ENCODE data around the gene OR5K1.

OR5K1 gene

DNA sequence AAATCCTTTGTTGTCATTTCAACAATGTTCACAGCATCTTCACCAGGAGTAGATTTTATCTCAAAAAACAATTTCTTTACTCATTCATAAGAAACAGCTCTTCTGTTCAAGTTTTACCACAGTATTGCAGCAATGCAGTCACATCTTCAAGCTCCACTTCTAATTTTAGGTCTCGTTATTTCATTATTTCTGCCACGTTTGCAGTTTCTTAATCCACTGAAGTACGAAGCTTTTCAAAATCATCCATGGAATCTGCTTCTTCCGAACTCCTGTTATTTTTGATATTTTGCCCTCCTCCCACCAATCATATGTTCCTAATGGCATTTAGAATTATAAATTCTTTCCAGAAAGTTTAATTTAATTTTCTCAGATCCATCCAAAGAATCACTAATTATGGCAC, 12.6 kb upstream of the OR5K1 start:
- no peak overlapping the region for H3K4me3 ChIP-seq (ENCODE audit: low read depth, low read length)
- TF ChIP-seq, protein P1, sequence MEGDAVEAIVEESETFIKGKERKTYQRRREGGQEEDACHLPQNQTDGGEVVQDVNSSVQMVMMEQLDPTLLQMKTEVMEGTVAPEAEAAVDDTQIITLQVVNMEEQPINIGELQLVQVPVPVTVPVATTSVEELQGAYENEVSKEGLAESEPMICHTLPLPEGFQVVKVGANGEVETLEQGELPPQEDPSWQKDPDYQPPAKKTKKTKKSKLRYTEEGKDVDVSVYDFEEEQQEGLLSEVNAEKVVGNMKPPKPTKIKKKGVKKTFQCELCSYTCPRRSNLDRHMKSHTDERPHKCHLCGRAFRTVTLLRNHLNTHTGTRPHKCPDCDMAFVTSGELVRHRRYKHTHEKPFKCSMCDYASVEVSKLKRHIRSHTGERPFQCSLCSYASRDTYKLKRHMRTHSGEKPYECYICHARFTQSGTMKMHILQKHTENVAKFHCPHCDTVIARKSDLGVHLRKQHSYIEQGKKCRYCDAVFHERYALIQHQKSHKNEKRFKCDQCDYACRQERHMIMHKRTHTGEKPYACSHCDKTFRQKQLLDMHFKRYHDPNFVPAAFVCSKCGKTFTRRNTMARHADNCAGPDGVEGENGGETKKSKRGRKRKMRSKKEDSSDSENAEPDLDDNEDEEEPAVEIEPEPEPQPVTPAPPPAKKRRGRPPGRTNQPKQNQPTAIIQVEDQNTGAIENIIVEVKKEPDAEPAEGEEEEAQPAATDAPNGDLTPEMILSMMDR (conservative IDR thresholded peaks at IDR 0.05; ENCODE audit: low read depth, low read length), result no peak
- no peak for DNase-seq (ENCODE audit: low read depth)

DNA sequence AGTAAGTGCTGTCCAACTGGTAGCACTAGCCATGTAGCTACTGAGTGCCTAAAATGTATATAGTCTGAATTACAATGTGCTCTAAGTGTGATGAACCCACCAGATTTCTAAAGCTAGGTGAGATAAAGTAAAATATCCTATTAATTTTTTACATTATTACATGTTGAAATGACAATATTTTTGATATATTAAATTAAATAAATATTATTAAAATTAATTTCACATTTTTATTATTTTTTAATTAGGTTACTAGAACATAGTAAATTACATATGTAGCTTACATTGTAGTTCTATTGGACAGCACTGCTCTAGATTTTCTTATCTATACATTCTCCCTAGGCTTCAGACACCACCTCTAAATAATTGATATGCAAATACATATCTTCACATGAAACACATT, 9.2 kb upstream of the OR5K1 start:
- DNase-seq (ENCODE audit: low read depth), result no peak
- TF ChIP-seq, protein P1 (conservative IDR thresholded peaks at IDR 0.05; ENCODE audit: low read depth, low read length), result no peak
- no peak overlapping the region for H3K4me3 ChIP-seq (ENCODE audit: low read depth, low read length)

DNA sequence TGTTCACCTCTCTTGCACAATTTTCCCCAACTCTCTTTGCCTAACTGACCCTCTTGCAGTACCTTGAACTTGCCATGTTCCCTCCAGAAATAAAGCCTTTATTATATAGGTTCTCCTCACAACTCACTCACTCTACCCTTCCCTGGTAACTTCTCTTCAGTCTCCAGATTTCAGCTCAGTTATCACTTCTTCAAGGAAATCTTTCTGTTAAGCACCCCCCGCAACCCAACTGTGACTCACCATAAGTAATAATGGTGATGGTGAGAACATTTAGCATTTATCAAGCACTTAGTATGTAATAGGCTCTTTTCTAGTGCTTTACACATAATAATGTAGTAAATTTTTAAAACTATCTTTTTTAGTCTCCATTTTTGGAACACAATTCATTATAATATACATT, 8.1 kb upstream of the OR5K1 start:
- no peak for DNase-seq (ENCODE audit: low read depth)
- no peak overlapping the region for H3K4me3 ChIP-seq (ENCODE audit: low read depth, low read length)
- TF ChIP-seq, protein P1 (conservative IDR thresholded peaks at IDR 0.05; ENCODE audit: low read depth, low read length), result no peak

DNA sequence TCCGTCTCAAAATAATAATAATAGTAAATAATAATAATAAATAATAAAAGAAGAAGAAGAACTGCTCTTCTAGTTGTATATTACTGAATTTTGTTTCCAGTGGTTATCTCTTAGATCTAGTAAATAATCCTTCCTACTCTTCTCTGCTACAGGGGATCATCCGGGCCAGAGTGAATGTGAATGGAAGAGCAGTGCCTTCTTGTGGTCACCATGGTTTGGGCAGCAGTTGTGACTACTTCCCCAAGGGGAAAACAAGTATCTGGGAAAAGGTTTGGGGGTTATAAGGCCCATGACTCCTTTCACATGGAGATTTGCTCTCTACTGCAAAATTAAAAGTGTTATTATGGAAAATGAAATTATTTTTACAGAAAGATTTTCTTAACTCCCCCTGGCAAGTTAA, 5.5 kb upstream of the OR5K1 start:
- no peak for DNase-seq (ENCODE audit: low read depth)
- TF ChIP-seq, protein P1 (conservative IDR thresholded peaks at IDR 0.05; ENCODE audit: low read depth, low read length), result no peak
- H3K4me3 ChIP-seq (ENCODE audit: low read depth, low read length), result no peak overlapping the region

DNA sequence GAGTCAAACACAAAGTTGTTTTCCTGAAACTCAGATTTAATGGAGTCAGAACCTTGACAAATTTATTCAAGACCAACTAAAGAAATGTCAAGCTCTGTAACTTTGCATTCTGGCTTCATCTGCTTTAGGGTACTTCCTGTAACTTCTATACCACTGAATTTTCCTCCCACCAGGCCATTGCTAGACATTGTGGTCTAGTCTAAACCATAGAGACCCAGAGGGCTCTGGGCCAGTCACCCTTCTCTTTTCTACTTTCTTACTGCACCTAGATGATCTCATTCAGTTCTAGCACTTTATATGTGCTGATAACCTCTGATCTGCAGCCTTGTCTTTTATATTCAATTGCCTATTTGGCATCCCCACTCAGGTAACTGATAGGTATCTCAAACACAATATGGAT, 2.8 kb upstream of the OR5K1 start:
- TF ChIP-seq, protein P1 (conservative IDR thresholded peaks at IDR 0.05; ENCODE audit: low read depth, low read length), result no peak
- no peak for DNase-seq (ENCODE audit: low read depth)
- H3K4me3 ChIP-seq (ENCODE audit: low read depth, low read length), result no peak overlapping the region

DNA sequence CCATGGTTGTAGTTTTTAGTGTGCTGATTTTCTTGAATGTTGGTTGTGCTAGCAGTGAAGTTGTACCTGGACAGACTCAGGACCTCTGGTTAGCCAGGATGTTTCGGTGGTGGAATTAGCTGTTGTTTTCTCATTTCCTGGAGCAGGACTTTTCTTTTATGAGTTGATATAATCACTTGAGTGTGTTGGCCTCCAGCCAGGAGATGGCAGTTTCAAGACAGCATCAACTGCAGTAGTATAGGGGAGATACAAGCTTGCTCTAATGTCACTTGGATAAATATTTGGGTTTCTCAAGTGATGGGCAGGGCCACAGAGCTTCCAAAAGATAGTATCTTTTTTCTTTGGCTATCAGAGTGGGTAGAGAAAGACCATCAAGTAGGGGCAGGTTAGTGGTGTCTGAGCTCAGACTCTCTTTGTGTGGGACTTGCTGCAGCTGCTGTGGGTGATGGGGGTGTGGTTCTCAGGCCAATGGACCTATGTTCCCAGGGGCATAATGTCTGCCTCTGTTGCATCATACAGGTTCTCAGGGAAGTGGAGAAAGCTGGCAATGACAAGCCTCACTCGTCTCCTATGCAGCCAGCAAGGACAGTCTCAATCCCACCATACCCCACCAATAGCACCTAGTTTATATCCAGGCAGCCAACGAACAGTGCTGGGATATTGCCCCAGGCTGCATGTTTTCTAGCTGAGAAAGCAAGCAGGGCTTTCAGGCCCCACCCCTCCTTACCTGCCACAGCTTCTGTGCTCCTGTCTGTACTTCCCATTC, 19.9 kb downstream of the OR5K1 start:
- no peak for DNase-seq (ENCODE audit: low read depth)
- no peak overlapping the region for H3K4me3 ChIP-seq (ENCODE audit: low read depth, low read length)
- TF ChIP-seq, protein P1 (conservative IDR thresholded peaks at IDR 0.05; ENCODE audit: low read depth, low read length), result no peak

DNA sequence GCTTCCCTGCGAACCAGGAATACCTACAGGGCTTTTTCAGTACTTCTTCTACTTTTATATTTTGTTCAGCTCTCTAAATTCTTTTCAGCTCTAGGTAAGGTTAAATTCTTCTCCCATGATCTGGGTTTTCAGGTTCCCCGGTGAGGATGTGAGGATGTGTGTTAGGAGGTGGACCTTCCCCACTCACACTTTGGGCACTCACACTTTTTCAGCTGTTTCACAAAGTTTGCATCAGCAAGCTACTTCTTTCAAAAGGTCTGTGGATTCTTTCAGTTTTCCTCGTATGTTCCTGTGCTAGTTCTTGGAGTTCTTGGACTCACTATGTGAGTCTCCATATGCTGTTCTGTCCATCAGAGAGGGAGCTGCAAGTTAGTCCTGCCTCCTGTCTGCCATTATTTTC, 20.6 kb downstream of the OR5K1 start:
- H3K4me3 ChIP-seq (ENCODE audit: low read depth, low read length), result no peak overlapping the region
- TF ChIP-seq, protein P1 (conservative IDR thresholded peaks at IDR 0.05; ENCODE audit: low read depth, low read length), result no peak
- DNase-seq (ENCODE audit: low read depth), result no peak
